BJ (cell line): ENCODE results near the gene CLK2. TPM values are rescaled to one million over a fixed set of nuclear protein-coding genes. Genes with fewer than 3 reads are reported as not detected.

Experiments
- CTCF ChIA-PET: fragments of 350-600 bp; formaldehyde crosslinking; extraction: SDS; loops from one replicate; lab custom pipeline; 2021; ENCODE audit warnings: antibody characterized with exemption, inconsistent platforms; lab: Yijun Ruan, JAX
- POLR2A ChIA-PET: fragments of 300-600 bp; sonication (Branson Sonifier 250); formaldehyde crosslinking; extraction: SDS; loops from one replicate; lab custom pipeline; 2021; ENCODE audit warnings: antibody characterized with exemption; lab: Charles Lee
- DNase-seq: peaks from one replicate; pipeline ENCODE4 v3.0.0-alpha.2; 2011; ENCODE audit warnings: low read depth
- H3K27me3 ChIP-seq: 2 replicates; pipeline ENCODE4 v1.6.0; 2011; ENCODE audit warnings: low read length; ENCODE audit not compliant: control insufficient read depth, insufficient read depth
- H3K36me3 ChIP-seq: 2 replicates; pipeline ENCODE4 v1.5.1; 2011; ENCODE audit warnings: low read length; ENCODE audit not compliant: control insufficient read depth, insufficient read depth
- H3K4me3 ChIP-seq: 2 replicates; pipeline ENCODE4 v1.5.1; 2011; ENCODE audit warnings: low read depth, mild to moderate bottlenecking, control low read depth, low read length
- polyA plus RNA-seq: library from polyadenylated mRNA; depleted of rRNA; stranded (reverse); fragments of >200 nt; gene quantifications from 2 replicates; pipeline ENCODE4 v1.2.3, GENCODE V29; 2011
- TF ChIP-seq, protein P1 (sequence below): IDR thresholded peaks from 2 replicates; pipeline ENCODE4 v1.5.1; 2011; ENCODE audit warnings: low read depth, mild to moderate bottlenecking, control low read depth, inconsistent platforms, low read length, moderate library complexity; ENCODE audit not compliant: insufficient read depth

The CLK2 gene
- polyA plus RNA-seq, 1 experiment: 57.4 TPM

DNA sequence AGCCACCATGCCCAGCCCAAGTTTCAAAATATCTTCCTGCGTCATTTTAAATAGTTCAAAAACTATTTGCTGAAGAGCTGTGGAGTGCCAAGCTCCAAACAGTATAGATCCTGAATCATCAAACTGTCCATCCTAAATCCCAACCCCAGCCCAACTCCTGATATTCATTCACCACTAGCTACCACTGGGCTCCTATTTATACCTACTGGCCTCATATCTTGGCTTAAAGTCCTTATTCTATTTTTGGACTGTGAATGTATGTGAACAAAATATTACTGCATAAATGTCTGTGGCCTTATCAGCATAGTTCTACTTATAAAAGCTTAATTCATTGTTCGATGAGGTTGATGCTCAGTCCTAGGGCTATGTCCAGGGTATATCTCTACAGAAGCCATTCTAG is 5.9 kb downstream of the CLK2 start:
- TF ChIP-seq, protein P1, sequence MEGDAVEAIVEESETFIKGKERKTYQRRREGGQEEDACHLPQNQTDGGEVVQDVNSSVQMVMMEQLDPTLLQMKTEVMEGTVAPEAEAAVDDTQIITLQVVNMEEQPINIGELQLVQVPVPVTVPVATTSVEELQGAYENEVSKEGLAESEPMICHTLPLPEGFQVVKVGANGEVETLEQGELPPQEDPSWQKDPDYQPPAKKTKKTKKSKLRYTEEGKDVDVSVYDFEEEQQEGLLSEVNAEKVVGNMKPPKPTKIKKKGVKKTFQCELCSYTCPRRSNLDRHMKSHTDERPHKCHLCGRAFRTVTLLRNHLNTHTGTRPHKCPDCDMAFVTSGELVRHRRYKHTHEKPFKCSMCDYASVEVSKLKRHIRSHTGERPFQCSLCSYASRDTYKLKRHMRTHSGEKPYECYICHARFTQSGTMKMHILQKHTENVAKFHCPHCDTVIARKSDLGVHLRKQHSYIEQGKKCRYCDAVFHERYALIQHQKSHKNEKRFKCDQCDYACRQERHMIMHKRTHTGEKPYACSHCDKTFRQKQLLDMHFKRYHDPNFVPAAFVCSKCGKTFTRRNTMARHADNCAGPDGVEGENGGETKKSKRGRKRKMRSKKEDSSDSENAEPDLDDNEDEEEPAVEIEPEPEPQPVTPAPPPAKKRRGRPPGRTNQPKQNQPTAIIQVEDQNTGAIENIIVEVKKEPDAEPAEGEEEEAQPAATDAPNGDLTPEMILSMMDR: no peak
- Histone ChIP-seq H3K36me3 (peaks cover 41% of the 10 kb centered on the region), H3K4me3 (no peak overlapping the region), H3K27me3 (no peaks in the 10 kb centered on the region)
- ChIA-PET POLR2A (no interaction called here), CTCF (interaction anchor here (0.6 to 6.6 kb wide), 2 partner anchors 17 to 397 kb away, joined by 3 to 54 read pairs; no protein-coding TSS in a partner anchor)
- no peak for DNase-seq

DNA sequence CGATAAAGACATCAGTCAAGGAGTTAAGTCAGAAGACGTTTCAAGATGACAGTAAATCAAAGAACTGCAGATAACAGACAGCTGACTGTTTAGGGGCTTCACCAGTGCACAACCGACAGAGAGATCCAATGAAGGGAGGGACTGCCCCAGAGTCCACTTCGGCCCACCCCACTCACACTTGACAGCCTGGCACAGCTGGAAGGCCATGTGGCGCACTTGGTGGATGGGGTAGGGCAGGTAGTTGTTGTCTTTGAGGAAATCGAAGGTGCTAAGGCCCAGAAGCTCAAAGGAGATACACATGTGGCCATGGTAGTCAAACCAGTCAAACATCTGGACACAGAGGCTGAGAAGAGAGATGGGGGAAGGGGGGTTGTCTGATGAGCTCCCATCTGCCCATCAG is 6.8 kb downstream of the CLK2 start:
- ChIA-PET CTCF (interaction anchor here (0.7 to 6.6 kb wide), 2 partner anchors 9 to 17 kb away, joined by 4 to 54 read pairs; no protein-coding TSS in a partner anchor), POLR2A (no interaction called here)
- no peak for DNase-seq
- Histone ChIP-seq H3K4me3 (no peak overlapping the region), H3K27me3 (no peaks in the 10 kb centered on the region), H3K36me3 (peaks cover 41% of the 10 kb centered on the region)
- TF ChIP-seq, protein P1: no peak

DNA sequence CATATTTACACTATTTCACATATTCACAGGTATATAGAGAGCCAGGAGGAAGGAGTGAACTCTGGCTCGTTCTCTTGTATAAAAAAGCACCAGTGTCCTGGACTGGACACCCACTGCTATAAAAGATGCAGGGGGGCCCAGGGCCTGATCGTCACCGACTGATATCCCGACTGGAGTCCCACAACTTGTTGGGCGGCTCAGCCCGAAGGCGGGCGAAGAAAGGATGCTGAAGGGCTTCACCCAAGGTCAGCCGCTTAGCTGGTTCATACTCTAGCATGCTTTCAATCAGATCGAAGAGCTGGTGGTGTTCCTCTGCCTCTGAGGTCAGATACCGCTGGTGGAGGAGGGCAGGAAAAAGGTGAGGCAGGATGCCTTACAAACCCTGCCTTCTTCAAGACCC is 10.2 kb downstream of the CLK2 start:
- H3K36me3 ChIP-seq: peaks cover 29% of the 10 kb centered on the region
- no peak overlapping the region for H3K4me3 ChIP-seq
- DNase-seq: no peak
- ChIA-PET CTCF (interaction anchor here (0.9 to 6.6 kb wide), 2 partner anchors 13 to 61 kb away, joined by 3 to 54 read pairs; no protein-coding TSS in a partner anchor), POLR2A (no interaction called here)
- H3K27me3 ChIP-seq: no peaks in the 10 kb centered on the region
- TF ChIP-seq, protein P1: no peak

DNA sequence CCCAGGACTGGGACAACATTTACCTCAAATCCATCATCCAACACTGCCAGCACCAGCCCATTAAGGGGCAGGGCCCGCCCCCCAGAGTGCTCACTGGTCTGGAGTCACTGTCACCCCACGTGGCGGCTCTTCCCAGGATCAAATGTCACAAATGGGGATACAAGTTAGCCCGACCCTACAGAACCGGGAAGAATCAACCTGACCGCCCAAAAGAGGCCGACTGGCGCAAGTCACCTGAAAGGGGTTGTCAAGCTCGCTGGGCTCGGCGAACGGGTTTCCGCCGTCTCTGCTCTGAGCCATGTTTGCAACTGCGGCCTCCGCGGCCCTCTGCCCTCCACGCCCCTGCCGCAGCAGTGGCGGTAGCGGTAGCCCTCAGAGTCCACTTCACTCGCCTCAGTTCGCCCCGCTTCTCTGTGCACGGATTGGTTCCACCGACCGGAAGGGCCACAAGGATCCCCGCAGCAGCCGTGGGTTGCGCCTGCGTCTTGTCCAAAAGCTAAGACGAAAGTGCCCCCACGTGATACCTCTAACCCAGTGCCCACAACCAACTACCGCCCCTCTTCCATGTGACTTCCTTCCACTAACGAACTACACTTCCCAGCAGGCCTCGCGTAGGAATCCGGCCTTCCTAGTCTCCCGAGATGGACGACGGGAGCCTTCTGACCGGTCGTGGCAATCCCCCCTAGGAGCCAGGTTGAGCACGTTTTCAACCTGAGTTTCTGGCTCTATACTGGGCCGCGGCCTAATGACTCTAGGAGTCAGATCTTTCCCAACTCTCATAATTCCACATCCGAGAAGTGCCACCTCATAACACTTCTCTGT is 11.2 kb downstream of the CLK2 start, which contains the start of gene SCAMP3:
Gene SCAMP3, minus strand, starts transcription at position 509 of the 822 bp plus-strand sequence. Its CDS starts 209 bp downstream, at position 300.
- Histone ChIP-seq H3K36me3 (peaks cover 25% of the 10 kb centered on the region), H3K27me3 (no peaks in the 10 kb centered on the region), H3K4me3 (peak within 1 kb of the TSS; percentile 73)
- TF ChIP-seq, protein P1: no peak
- DNase-seq: peak; percentile 94
- ChIA-PET CTCF (interaction anchor here (0.5 to 4.0 kb wide), 3 partner anchors 11 to 476 kb away, joined by 3 to 44 read pairs (median 6); partner anchors contain the start of gene CLK2), POLR2A (no interaction called here)

DNA sequence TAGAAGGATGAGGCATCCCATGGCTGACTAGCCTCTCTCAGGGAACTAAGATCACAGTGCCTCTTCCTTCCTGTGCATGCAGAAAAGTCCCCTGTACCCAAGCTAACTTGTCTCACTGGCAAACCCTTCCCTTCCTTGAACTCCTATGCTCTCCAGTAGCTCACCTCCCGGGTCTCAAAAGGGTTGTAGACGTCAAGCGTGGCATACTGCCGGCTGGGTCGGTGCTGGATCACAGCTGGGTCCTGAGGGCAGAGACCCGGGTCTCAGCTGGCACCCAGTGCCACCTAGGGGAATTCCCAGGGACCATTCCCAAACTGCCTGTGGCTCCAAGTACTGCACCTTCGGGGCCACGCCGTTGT is 11.8 kb downstream of the CLK2 start:
- Histone ChIP-seq H3K36me3 (peaks cover 26% of the 10 kb centered on the region), H3K27me3 (no peaks in the 10 kb centered on the region), H3K4me3 (peak overlapping the region; percentile 73)
- CTCF ChIA-PET: interaction anchor here (0.5 to 4.0 kb wide), 5 partner anchors 9 to 476 kb away, joined by 3 to 44 read pairs (median 5); partner anchors contain the start of gene CLK2
- no peak for DNase-seq
- TF ChIP-seq, protein P1: no peak
- POLR2A ChIA-PET: no interaction called here
